WERI-Rb-1 (cell line): ENCODE data around the gene RABGAP1L.
"Not testable (repeated sequence)": the region's sequence is repeated elsewhere in the genome, so short reads cannot be mapped to it uniquely, and the experiment has no call there.

Source experiments
- DNase-seq: peaks from one replicate; pipeline ENCODE4 v3.0.0-alpha.2; 2020
- H3K27ac ChIP-seq: fragments of 250-450 bp; sonication (Bioruptor Pico); 2 replicates; pipeline ENCODE4 v1.5.1; 2020; ENCODE audit warnings: mild to moderate bottlenecking, moderate library complexity
- H3K27me3 ChIP-seq: fragments of 250-450 bp; sonication (Bioruptor Pico); 2 replicates; pipeline ENCODE4 v1.5.1; 2021; ENCODE audit warnings: mild to moderate bottlenecking, low read depth, moderate library complexity; ENCODE audit not compliant: insufficient read depth, severe bottlenecking
- H3K36me3 ChIP-seq: fragments of 250-450 bp; sonication (Bioruptor Pico); 2 replicates; pipeline ENCODE4 v1.5.1; 2020; ENCODE audit warnings: mild to moderate bottlenecking, moderate library complexity
- H3K4me3 ChIP-seq: 2 replicates; pipeline ENCODE4 v1.5.1; 2011; ENCODE audit warnings: low read depth, mild to moderate bottlenecking, control low read depth, low read length
- H3K9me3 ChIP-seq: fragments of 250-450 bp; sonication (Bioruptor Pico); 2 replicates; pipeline ENCODE4 v1.5.1; 2021; ENCODE audit warnings: mild to moderate bottlenecking, moderate library complexity; ENCODE audit not compliant: severe bottlenecking
- TF ChIP-seq, protein P1 (sequence below): IDR thresholded peaks from 2 replicates; pipeline ENCODE4 v1.5.1; 2011; ENCODE audit warnings: low read depth, mild to moderate bottlenecking, control low read depth, inconsistent platforms, low read length

RABGAP1L gene

DNA sequence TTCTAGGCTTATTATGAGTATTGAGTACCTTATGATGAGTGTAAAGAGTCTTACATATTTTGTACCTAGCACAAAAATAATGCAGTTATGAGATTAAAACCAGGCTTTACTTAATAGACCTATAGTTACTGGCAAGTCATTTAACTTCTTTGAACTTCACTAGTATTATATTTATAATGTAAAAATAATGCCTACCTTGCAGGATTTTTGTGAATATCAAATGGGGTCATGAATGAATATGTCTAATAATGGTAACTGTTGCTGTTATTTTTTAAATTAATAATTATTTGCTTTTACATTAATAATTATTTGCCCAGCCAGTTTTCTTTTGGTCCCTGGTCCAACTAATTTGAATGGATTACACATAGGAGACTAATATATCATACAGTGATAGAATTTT is 530.9 kb downstream of the RABGAP1L start:
- H3K27ac ChIP-seq = no peak overlapping the region
- no peak for DNase-seq
- TF ChIP-seq, protein P1, sequence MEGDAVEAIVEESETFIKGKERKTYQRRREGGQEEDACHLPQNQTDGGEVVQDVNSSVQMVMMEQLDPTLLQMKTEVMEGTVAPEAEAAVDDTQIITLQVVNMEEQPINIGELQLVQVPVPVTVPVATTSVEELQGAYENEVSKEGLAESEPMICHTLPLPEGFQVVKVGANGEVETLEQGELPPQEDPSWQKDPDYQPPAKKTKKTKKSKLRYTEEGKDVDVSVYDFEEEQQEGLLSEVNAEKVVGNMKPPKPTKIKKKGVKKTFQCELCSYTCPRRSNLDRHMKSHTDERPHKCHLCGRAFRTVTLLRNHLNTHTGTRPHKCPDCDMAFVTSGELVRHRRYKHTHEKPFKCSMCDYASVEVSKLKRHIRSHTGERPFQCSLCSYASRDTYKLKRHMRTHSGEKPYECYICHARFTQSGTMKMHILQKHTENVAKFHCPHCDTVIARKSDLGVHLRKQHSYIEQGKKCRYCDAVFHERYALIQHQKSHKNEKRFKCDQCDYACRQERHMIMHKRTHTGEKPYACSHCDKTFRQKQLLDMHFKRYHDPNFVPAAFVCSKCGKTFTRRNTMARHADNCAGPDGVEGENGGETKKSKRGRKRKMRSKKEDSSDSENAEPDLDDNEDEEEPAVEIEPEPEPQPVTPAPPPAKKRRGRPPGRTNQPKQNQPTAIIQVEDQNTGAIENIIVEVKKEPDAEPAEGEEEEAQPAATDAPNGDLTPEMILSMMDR = no peak
- no peaks in the 10 kb centered on the region for H3K9me3 ChIP-seq
- H3K27me3 ChIP-seq = no peaks in the 10 kb centered on the region
- no peaks in the 10 kb centered on the region for H3K36me3 ChIP-seq
- no peak overlapping the region for H3K4me3 ChIP-seq

DNA sequence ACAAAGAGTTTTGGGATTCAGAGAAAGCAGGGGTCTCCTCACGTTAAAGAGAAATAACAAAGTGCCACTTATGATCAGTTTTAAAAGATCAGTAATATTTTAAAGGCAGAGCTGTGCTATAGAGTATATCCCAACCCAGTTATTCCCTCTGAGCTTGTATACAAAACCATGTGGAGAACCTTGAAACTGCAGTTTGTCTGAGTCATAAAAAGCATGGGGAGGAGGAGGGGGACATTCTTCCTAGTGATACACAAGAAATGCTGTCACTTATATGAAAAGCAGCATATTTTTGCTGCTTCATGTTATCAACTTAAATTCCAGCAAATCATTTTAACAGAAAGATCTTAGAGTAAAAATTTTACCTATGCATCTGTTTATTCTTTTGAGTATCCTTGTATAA is 533.0 kb downstream of the RABGAP1L start:
- no peak overlapping the region for H3K27ac ChIP-seq
- TF ChIP-seq, protein P1 = no peak
- H3K27me3 ChIP-seq = no peaks in the 10 kb centered on the region
- no peaks in the 10 kb centered on the region for H3K9me3 ChIP-seq
- no peak for DNase-seq
- H3K4me3 ChIP-seq = no peak overlapping the region
- no peaks in the 10 kb centered on the region for H3K36me3 ChIP-seq

DNA sequence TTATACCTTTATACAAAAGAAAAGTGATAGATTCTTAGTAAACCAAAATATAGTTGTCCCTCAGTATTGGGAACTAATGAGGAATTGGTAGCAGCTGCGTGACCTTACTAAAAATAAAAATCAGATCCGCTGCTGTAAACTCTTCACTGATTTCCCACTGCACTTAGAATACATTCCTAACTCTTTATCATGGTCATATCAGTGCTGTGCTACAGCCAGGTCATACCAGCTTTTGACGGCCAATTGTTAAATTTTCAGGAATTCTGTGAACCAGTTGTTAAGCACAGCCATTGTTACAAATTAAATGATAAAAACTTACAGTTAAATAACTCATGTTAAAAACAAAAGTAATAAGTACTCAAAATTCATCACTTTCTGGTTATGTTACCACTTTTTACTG is 533.8 kb downstream of the RABGAP1L start:
- Histone ChIP-seq H3K27me3 (no peaks in the 10 kb centered on the region), H3K27ac (no peak overlapping the region), H3K36me3 (no peaks in the 10 kb centered on the region), H3K4me3 (no peak overlapping the region), H3K9me3 (no peaks in the 10 kb centered on the region)
- DNase-seq = no peak
- TF ChIP-seq, protein P1 = no peak

DNA sequence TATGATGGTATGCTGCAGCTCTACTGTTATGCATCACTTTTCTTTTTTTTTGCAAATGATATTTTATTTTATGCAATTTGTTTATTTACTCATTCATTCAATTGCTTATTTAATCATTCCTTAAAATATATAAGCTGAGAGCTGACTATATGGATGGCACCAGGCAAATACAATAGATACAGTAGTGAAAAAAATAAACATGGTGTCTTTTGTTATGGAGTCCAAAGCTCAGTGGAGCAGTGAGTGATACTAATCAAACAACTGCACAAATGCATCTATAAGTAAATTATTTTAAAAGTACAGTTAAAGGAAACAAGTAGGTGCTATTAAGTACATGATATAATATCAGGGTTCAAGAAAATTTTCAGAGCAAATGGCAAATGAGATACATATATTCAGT is 534.2 kb downstream of the RABGAP1L start:
- not testable (repeated sequence) for H3K36me3 ChIP-seq, DNase-seq, H3K27me3 ChIP-seq, H3K4me3 ChIP-seq, H3K9me3 ChIP-seq, H3K27ac ChIP-seq

DNA sequence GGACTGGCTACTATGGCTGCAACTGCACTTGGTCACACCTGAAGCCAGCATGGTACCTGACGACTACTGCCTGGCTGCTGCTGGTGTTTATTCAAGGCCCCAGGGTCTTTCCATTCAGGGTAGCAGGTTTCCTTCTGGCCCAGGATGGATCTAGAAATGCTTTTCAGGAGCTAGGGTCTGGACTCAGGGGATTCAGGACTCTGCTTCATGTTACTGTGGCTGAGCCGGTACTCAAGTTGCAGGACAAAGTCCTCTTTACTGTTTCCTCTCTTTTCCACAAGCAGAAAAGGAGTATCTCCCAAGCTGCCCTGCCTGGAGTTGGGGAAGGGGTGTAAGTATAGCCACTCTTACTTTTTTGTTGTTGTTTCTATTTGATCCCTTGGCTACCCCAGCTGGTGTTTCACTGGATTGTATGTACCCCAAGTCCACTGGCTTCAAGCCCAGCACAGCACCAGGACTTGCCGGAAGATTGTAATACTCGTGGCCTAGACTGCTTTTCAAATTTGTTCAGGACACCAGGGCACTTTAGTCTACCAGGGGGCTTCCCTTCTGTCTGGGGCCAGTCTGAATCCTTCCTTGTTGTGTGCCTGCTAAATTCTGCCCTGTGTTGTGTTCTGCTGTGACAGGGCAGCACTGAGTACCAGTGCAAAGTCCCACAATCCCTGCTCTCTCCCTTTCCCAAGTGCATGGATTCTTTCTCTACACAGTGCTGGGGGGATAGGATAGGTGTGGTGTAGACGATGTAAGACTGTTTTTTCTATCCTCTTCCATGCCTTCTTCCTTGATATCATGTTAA is 536.9 kb downstream of the RABGAP1L start:
- TF ChIP-seq, protein P1 = no peak
- no peak for DNase-seq
- H3K27me3 ChIP-seq = no peaks in the 10 kb centered on the region
- H3K4me3 ChIP-seq = no peak overlapping the region
- H3K36me3 ChIP-seq = no peaks in the 10 kb centered on the region
- H3K9me3 ChIP-seq = no peaks in the 10 kb centered on the region
- no peak overlapping the region for H3K27ac ChIP-seq

DNA sequence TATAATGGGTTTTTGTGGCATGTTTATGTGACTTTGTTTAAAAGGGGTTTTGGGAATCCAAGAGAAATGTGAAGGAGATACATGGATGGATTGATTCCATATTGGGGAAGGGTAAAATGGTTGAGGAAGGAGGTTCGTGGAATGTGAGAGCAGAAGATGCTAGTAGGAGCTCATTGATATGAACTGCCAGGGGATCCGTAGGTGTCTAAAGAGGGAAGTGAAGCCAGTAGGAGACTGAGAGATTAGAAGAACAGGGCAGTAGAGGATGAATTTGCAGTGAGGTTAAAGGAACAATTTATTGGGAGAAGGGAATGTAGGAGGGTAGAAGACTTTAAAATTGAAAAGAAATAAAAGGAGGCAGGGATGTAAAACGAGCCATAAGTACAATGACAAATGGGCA is 541.0 kb downstream of the RABGAP1L start:
- no peaks in the 10 kb centered on the region for H3K36me3 ChIP-seq
- TF ChIP-seq, protein P1 = no peak
- no peak overlapping the region for H3K4me3 ChIP-seq
- no peak overlapping the region for H3K27ac ChIP-seq
- DNase-seq = no peak
- H3K27me3 ChIP-seq = no peaks in the 10 kb centered on the region
- no peaks in the 10 kb centered on the region for H3K9me3 ChIP-seq
